ENCODE results near the gene HLA-DRB5. TPM values are rescaled to one million over a fixed set of nuclear protein-coding genes. Genes with fewer than 3 reads are reported as not detected.
"Not testable (repeated sequence)": the region's sequence is repeated elsewhere in the genome, so short reads cannot be mapped to it uniquely, and the experiment has no call there.

HLA-DRB5 gene
- 2.2 and 3.4 TPM in 2 replicates for total RNA-seq (ENCODE audit: low replicate concordance)

DNA sequence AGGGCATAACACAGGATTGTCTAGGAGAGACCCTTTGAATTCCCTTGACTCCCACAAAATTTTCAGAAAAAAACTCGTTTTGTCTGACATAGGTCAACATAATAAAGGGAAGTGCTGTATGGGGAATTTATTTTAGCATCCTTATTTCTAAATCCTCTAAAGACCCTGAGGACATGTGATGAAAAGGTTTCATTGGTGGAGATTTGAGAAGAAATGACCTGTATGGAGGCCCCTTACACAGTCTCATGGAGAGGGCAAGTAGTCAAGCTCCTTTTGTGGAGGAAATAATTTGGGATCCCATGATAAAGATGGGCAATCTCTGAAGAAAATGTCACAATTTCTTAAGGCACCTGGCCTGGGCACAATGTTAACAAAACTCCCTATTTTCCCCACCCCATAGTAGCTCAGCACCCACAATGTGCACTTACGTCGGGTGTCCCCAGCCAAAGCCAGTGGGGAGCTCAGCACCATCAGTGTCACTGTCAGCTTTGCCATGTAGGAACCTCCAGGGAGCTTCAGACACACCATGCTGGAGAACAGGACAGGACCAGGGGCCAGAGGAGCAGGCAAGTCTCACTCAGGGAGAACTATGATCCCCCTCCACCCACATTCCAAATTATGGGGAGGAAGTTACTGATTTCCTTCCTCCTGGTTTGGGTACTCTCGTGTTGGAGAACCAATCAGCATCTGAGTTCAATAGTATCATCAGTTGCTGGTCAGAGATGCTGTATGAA is at the start of gene HLA-DRB5:
Gene HLA-DRB5, minus strand, starts transcription at position 591 of the 734 bp plus-strand sequence. Its CDS starts 63 bp downstream, at position 528.
- Histone ChIP-seq H3K4me1 (no peaks in the 10 kb centered on the region), H3K9ac (no peak within 1 kb of the TSS), H3K79me2 (ENCODE audit: low read depth) (no peaks in the 10 kb centered on the region), H4K20me1 (ENCODE audit: low read depth) (no peaks in the 10 kb centered on the region), H3K9me3 (ENCODE audit: low read depth) (no peaks in the 10 kb centered on the region), H3K4me2 (no peak within 1 kb of the TSS), H3K27ac (no peak within 1 kb of the TSS), H3K36me3 (no peaks in the 10 kb centered on the region), H3F3A (ENCODE audit: low read depth) (no peaks in the 10 kb centered on the region), H3K27me3 (peaks cover under 1% of the 10 kb centered on the region), H2AFZ (replicated peaks) (no peak within 1 kb of the TSS), H3K4me3 (no peak within 1 kb of the TSS)
- H3K27ac Mint-ChIP-seq: no peak within 1 kb of the TSS
- DNase-seq (ENCODE audit: low spot score): no peak
- peaks cover 8% of the 10 kb centered on the region for H3K27me3 Mint-ChIP-seq (ENCODE audit: insufficient read depth, low read depth)
- no peaks in the 10 kb centered on the region for H3K36me3 Mint-ChIP-seq
- peaks cover 3% of the 10 kb centered on the region for H3K4me1 Mint-ChIP-seq
- H3K4me3 Mint-ChIP-seq: no peak within 1 kb of the TSS
- TF ChIP-seq EZH2phosphoT487 (IDR thresholded peaks at IDR 0.05): no peak
- TF ChIP-seq EZH2 (IDR thresholded peaks at IDR 0.05): no peak
- TF ChIP-seq, protein P1, sequence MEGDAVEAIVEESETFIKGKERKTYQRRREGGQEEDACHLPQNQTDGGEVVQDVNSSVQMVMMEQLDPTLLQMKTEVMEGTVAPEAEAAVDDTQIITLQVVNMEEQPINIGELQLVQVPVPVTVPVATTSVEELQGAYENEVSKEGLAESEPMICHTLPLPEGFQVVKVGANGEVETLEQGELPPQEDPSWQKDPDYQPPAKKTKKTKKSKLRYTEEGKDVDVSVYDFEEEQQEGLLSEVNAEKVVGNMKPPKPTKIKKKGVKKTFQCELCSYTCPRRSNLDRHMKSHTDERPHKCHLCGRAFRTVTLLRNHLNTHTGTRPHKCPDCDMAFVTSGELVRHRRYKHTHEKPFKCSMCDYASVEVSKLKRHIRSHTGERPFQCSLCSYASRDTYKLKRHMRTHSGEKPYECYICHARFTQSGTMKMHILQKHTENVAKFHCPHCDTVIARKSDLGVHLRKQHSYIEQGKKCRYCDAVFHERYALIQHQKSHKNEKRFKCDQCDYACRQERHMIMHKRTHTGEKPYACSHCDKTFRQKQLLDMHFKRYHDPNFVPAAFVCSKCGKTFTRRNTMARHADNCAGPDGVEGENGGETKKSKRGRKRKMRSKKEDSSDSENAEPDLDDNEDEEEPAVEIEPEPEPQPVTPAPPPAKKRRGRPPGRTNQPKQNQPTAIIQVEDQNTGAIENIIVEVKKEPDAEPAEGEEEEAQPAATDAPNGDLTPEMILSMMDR (IDR thresholded peaks at IDR 0.05): no peak
- peaks cover 4% of the 10 kb centered on the region for H3K9me3 Mint-ChIP-seq

DNA sequence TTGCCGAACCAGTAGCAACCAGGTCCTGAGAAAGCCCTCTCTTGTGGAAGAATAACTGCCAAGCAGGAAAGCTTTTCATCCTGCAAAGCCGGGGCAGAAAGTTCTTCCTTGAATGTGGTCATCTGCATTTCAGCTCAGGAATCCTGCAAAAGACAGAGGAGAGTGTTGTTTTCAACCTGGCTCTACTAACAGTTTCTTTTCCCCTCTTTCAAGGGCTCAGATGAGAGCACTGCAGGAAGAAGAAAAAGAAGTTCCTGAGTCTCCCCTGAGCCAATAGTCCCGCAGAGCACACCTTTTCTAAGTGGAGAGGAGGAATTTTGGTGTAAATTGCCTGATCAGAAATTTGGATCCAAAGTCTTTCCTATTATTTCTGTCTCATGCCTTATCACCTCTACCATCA is 48.9 kb upstream of the HLA-DRB5 start:
- H3K9me3 Mint-ChIP-seq: no peaks in the 10 kb centered on the region
- no peaks in the 10 kb centered on the region for H3K27me3 ChIP-seq
- H3K4me1 ChIP-seq: no peaks in the 10 kb centered on the region
- H3K27ac Mint-ChIP-seq: no peak overlapping the region
- peaks cover 6% of the 10 kb centered on the region for H3K4me1 Mint-ChIP-seq
- H3F3A ChIP-seq (ENCODE audit: low read depth): no peaks in the 10 kb centered on the region
- no peaks in the 10 kb centered on the region for H3K79me2 ChIP-seq (ENCODE audit: low read depth)
- H3K27me3 Mint-ChIP-seq (ENCODE audit: insufficient read depth, low read depth): peaks cover 3% of the 10 kb centered on the region
- no peak overlapping the region for H3K4me2 ChIP-seq
- H3K36me3 Mint-ChIP-seq: no peaks in the 10 kb centered on the region
- no peak overlapping the region for H2AFZ ChIP-seq (replicated peaks)
- no peaks in the 10 kb centered on the region for H3K36me3 ChIP-seq
- no peak overlapping the region for H3K4me3 Mint-ChIP-seq
- no peak overlapping the region for H3K27ac ChIP-seq
- H4K20me1 ChIP-seq (ENCODE audit: low read depth): no peaks in the 10 kb centered on the region
- TF ChIP-seq EZH2phosphoT487 (IDR thresholded peaks at IDR 0.05): no peak
- TF ChIP-seq EZH2 (IDR thresholded peaks at IDR 0.05): no peak
- TF ChIP-seq, protein P1 (IDR thresholded peaks at IDR 0.05): no peak
- H3K4me3 ChIP-seq: no peak overlapping the region
- no peaks in the 10 kb centered on the region for H3K9me3 ChIP-seq (ENCODE audit: low read depth)
- DNase-seq (ENCODE audit: low spot score): no peak
- no peak overlapping the region for H3K9ac ChIP-seq

DNA sequence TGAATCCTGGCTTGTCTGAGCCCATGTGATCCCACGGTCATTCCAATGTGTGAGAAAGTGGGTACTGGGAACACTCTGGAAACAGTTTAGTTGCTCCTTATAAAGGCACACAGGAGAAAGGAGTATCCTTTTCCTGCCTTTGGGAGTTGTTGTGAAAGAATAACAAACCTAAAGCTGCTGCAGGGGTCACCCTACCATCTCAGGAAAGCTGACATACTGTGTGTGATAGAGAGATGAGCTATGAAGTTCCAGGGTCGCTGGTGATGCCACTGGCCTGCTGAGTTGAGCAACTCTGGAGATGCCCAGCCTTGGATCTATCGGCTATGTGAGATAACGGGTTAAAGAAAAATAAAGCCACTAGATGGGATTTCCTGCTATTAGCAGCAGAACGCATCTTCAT is 47.4 kb upstream of the HLA-DRB5 start:
- DNase-seq (ENCODE audit: low spot score); H3K27ac Mint-ChIP-seq; H3K9me3 ChIP-seq (ENCODE audit: low read depth); H3K4me1 ChIP-seq; H3F3A ChIP-seq (ENCODE audit: low read depth); H3K79me2 ChIP-seq (ENCODE audit: low read depth); H3K4me1 Mint-ChIP-seq; H3K27me3 ChIP-seq; H3K27me3 Mint-ChIP-seq (ENCODE audit: insufficient read depth, low read depth); H3K4me2 ChIP-seq; H3K36me3 Mint-ChIP-seq; H4K20me1 ChIP-seq (ENCODE audit: low read depth); H3K9me3 Mint-ChIP-seq; H3K4me3 Mint-ChIP-seq; H3K27ac ChIP-seq; H3K4me3 ChIP-seq; H2AFZ ChIP-seq (replicated peaks); H3K9ac ChIP-seq; H3K36me3 ChIP-seq: not testable (repeated sequence)

DNA sequence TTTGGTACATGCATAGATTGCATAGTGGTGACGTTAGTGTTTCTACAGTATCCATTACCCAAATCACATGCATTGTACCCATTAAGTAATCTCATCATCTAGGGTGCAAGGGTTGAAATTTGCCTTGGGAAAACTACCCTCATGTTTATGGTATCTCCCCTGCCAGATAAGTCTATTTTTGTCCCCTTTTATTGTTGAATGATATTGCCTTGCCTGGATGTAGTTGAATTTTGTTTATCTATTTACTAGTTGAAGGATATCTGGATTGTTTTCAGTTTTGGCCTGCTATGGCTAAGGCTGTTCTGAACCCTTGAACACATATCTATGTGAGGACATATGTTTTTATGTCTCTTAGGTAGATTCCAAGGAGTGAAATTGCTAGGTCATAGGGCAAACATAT is 46.2 kb upstream of the HLA-DRB5 start:
- Histone ChIP-seq H3K9me3 (ENCODE audit: low read depth) (no peaks in the 10 kb centered on the region), H3K79me2 (ENCODE audit: low read depth) (no peaks in the 10 kb centered on the region), H3K27ac (no peak overlapping the region), H3K4me3 (no peak overlapping the region), H3K27me3 (no peaks in the 10 kb centered on the region), H3K4me1 (no peaks in the 10 kb centered on the region), H3F3A (ENCODE audit: low read depth) (no peaks in the 10 kb centered on the region), H3K4me2 (no peak overlapping the region), H4K20me1 (ENCODE audit: low read depth) (no peaks in the 10 kb centered on the region), H3K9ac (no peak overlapping the region), H2AFZ (replicated peaks) (no peak overlapping the region), H3K36me3 (no peaks in the 10 kb centered on the region)
- Mint-ChIP-seq H3K4me1 (no peaks in the 10 kb centered on the region), H3K9me3 (no peaks in the 10 kb centered on the region), H3K27me3 (ENCODE audit: insufficient read depth, low read depth) (no peaks in the 10 kb centered on the region), H3K4me3 (no peak overlapping the region), H3K36me3 (no peaks in the 10 kb centered on the region), H3K27ac (no peak overlapping the region)
- no peak for TF ChIP-seq EZH2phosphoT487 (IDR thresholded peaks at IDR 0.05)
- TF ChIP-seq, protein P1 (IDR thresholded peaks at IDR 0.05): no peak
- no peak for TF ChIP-seq EZH2 (IDR thresholded peaks at IDR 0.05)
- no peak for DNase-seq (ENCODE audit: low spot score)

Data from neural progenitor cell (in vitro differentiated cells).